ENCODE data around the gene PON2.
A peak's percentile ranks its signal among the peaks of the same experiment; 100 is the strongest.

The PON2 gene

GRCh38 chr7:95440394-95441038 is 5.7 kb upstream of the PON2 start:
- no peak for DNase-seq (ENCODE audit: low read depth)
- Histone ChIP-seq H3K4me3 (ENCODE audit: low read length) (no peak overlapping the region), H3K9me3 (ENCODE audit: control insufficient read depth, low read length) (no peaks in the 10 kb centered on the region), H3K27me3 (replicated peaks; ENCODE audit: control insufficient read depth, insufficient read depth, low read length) (no peaks in the 10 kb centered on the region), H3K9ac (ENCODE audit: low read length) (no peak overlapping the region), H3K4me1 (ENCODE audit: control insufficient read depth, insufficient read depth, low read length) (peaks cover 8% of the 10 kb centered on the region), H3K36me3 (ENCODE audit: control insufficient read depth, insufficient read depth, low read length, severe bottlenecking) (no peaks in the 10 kb centered on the region)

- DNase-seq (ENCODE audit: low read depth) = no peak
- H3K36me3 ChIP-seq (ENCODE audit: control insufficient read depth, insufficient read depth, low read length, severe bottlenecking) = no peaks in the 10 kb centered on the region
- H3K9me3 ChIP-seq (ENCODE audit: control insufficient read depth, low read length) = no peaks in the 10 kb centered on the region
Measured at GRCh38 chr7:95436407-95436806, 1.6 kb upstream of the PON2 start.

GRCh38 chr7:95435422-95435780 is 573 bp upstream of the PON2 start:
- Histone ChIP-seq H3K27me3 (replicated peaks; ENCODE audit: control insufficient read depth, insufficient read depth, low read length) (no peaks in the 10 kb centered on the region), H3K9ac (ENCODE audit: low read length) (peak overlapping the region; percentile 92), H3K4me3 (ENCODE audit: low read length) (peak overlapping the region; percentile 90), H3K4me1 (ENCODE audit: control insufficient read depth, insufficient read depth, low read length) (peaks cover 15% of the 10 kb centered on the region), H3K9me3 (ENCODE audit: control insufficient read depth, low read length) (no peaks in the 10 kb centered on the region), H3K36me3 (ENCODE audit: control insufficient read depth, insufficient read depth, low read length, severe bottlenecking) (no peaks in the 10 kb centered on the region)
- DNase-seq (ENCODE audit: low read depth) = no peak

More at GRCh38 chr7:95436407-95436806, 1.6 kb upstream of the PON2 start:
- Histone ChIP-seq H3K27me3 (replicated peaks; ENCODE audit: control insufficient read depth, insufficient read depth, low read length) (no peaks in the 10 kb centered on the region), H3K4me1 (ENCODE audit: control insufficient read depth, insufficient read depth, low read length) (peaks cover 17% of the 10 kb centered on the region), H3K4me3 (ENCODE audit: low read length) (no peak overlapping the region), H3K9ac (ENCODE audit: low read length) (no peak overlapping the region)

DNA sequence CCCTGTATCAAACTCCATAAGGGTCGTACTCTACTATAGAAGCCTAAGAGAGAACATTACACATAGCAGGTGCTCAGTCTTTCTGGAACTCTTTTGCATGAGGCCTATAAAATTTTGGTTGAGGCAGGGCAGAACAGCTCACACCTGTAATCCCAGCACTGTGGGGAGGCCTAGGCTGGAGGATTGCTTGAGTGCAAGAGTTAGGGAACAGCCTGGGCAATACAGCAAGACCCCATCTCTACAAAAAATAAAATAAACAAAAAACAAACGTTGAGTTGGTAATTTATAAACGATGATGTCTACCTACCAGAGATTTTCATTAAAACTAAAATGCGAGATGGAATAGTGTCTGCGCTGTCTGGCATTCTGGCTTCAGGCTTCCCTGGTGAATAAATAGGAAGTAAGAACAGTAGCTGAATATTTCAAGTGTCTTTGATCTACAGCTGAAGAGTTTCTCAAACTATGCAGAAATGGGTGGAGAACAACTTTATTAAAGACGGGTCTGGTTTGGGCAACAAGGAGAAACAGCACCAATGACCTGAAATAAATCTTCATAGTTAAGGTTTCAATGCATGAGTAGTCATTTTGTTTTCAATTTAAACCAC is 774 bp downstream of the PON2 start:
- no peaks in the 10 kb centered on the region for H3K36me3 ChIP-seq (ENCODE audit: control insufficient read depth, insufficient read depth, low read length, severe bottlenecking)
- no peaks in the 10 kb centered on the region for H3K9me3 ChIP-seq (ENCODE audit: control insufficient read depth, low read length)
- H3K27me3 ChIP-seq (replicated peaks; ENCODE audit: control insufficient read depth, insufficient read depth, low read length) = no peaks in the 10 kb centered on the region
- DNase-seq (ENCODE audit: low read depth) = no peak
- peak overlapping the region; percentile 92 for H3K9ac ChIP-seq (ENCODE audit: low read length)
- peaks cover 13% of the 10 kb centered on the region for H3K4me1 ChIP-seq (ENCODE audit: control insufficient read depth, insufficient read depth, low read length)
- H3K4me3 ChIP-seq (ENCODE audit: low read length) = peak overlapping the region; percentile 90

DNA sequence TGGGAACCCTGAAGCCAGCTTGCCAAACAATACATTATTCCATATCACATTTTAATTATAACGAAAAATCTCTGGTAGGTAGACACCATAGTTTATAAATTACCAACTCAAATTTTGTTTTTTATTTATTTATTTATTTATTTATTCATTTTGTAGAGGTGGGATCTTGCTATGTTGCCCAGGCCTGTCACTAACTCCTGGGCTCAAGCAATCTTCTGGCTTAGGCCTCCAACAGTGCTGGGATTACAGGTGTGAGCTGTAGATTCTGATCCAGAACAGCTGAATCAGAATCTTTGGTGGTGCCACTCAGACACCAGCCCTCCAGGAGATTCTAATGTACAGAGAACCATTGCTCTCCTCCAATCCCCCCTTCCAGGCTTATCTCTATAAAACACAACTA is 1.7 kb downstream of the PON2 start:
- Histone ChIP-seq H3K4me3 (ENCODE audit: low read length) (no peak overlapping the region), H3K4me1 (ENCODE audit: control insufficient read depth, insufficient read depth, low read length) (peaks cover 9% of the 10 kb centered on the region), H3K27me3 (replicated peaks; ENCODE audit: control insufficient read depth, insufficient read depth, low read length) (no peaks in the 10 kb centered on the region), H3K9ac (ENCODE audit: low read length) (no peak overlapping the region), H3K36me3 (ENCODE audit: control insufficient read depth, insufficient read depth, low read length, severe bottlenecking) (no peaks in the 10 kb centered on the region), H3K9me3 (ENCODE audit: control insufficient read depth, low read length) (no peaks in the 10 kb centered on the region)
- DNase-seq (ENCODE audit: low read depth) = no peak

DNA sequence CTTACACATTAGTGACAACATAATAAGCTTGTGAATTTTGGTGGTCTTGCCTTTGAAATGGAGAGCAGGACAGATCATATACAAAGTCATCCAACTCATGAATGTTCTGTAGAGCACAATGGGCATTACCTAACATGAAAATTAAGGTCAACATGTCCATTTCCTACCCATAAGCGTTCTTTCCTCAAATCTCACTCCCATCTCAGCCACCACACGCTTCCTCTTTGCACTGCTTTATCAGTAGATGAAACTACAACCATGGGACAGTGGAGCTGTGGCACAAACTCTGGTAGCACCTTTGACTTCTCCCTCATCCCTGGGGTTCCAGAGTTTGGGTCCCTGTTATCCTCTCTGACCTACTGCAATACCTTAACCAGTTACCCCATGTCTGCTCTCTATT is 2.2 kb downstream of the PON2 start:
- H3K4me3 ChIP-seq (ENCODE audit: low read length) = no peak overlapping the region
- H3K27me3 ChIP-seq (replicated peaks; ENCODE audit: control insufficient read depth, insufficient read depth, low read length) = no peaks in the 10 kb centered on the region
- no peak overlapping the region for H3K9ac ChIP-seq (ENCODE audit: low read length)
- H3K4me1 ChIP-seq (ENCODE audit: control insufficient read depth, insufficient read depth, low read length) = peaks cover 9% of the 10 kb centered on the region
- no peak for DNase-seq (ENCODE audit: low read depth)
- no peaks in the 10 kb centered on the region for H3K36me3 ChIP-seq (ENCODE audit: control insufficient read depth, insufficient read depth, low read length, severe bottlenecking)
- no peaks in the 10 kb centered on the region for H3K9me3 ChIP-seq (ENCODE audit: control insufficient read depth, low read length)

- peaks cover 9% of the 10 kb centered on the region for H3K4me1 ChIP-seq (ENCODE audit: control insufficient read depth, insufficient read depth, low read length)
- no peak overlapping the region for H3K4me3 ChIP-seq (ENCODE audit: low read length)
- H3K9me3 ChIP-seq (ENCODE audit: control insufficient read depth, low read length) = no peaks in the 10 kb centered on the region
- H3K9ac ChIP-seq (ENCODE audit: low read length) = no peak overlapping the region
- no peaks in the 10 kb centered on the region for H3K27me3 ChIP-seq (replicated peaks; ENCODE audit: control insufficient read depth, insufficient read depth, low read length)
- H3K36me3 ChIP-seq (ENCODE audit: control insufficient read depth, insufficient read depth, low read length, severe bottlenecking) = no peaks in the 10 kb centered on the region
- DNase-seq (ENCODE audit: low read depth) = no peak
Measured at GRCh38 chr7:95430864-95431263, 4.0 kb downstream of the PON2 start.

DNA sequence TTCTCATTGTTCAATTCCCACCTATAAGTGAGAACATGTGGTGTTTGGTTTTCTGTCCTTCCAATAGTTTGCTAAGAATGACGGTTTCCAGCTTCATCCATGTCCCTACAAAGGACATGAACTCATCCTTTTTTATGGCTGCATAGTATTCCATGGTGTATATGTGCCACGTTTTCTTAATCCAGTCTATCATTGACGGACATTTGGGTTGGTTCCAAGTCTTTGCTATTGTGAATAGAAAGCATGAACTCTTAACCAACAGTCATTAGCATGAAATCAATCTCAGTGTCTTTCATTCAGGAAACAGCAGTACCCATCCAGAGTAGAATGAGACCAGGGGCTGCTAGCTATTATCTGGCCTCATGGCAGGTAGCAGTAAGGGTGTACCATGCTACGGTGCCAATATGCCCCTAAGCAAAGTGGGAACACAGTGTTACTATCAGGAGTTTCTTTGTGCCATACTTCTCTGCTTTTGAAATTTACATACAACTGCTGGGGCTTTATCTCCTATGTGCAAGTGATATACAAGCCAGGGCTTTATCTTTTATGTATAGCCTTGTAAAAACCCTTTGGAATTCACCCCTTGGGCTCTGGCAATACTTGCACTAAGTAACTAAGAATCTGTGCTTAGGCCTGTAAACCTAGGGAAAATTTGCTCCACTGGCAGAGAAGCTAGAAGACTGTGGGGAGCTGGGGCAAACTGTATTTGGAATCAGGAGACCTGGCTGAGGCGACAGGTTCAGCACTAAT is 5.4 kb downstream of the PON2 start:
- Histone ChIP-seq H3K9ac (ENCODE audit: low read length) (no peak overlapping the region), H3K36me3 (ENCODE audit: control insufficient read depth, insufficient read depth, low read length, severe bottlenecking) (no peaks in the 10 kb centered on the region), H3K4me3 (ENCODE audit: low read length) (no peak overlapping the region), H3K9me3 (ENCODE audit: control insufficient read depth, low read length) (no peaks in the 10 kb centered on the region), H3K4me1 (ENCODE audit: control insufficient read depth, insufficient read depth, low read length) (peaks cover 6% of the 10 kb centered on the region), H3K27me3 (replicated peaks; ENCODE audit: control insufficient read depth, insufficient read depth, low read length) (no peaks in the 10 kb centered on the region)
- no peak for DNase-seq (ENCODE audit: low read depth)

DNA sequence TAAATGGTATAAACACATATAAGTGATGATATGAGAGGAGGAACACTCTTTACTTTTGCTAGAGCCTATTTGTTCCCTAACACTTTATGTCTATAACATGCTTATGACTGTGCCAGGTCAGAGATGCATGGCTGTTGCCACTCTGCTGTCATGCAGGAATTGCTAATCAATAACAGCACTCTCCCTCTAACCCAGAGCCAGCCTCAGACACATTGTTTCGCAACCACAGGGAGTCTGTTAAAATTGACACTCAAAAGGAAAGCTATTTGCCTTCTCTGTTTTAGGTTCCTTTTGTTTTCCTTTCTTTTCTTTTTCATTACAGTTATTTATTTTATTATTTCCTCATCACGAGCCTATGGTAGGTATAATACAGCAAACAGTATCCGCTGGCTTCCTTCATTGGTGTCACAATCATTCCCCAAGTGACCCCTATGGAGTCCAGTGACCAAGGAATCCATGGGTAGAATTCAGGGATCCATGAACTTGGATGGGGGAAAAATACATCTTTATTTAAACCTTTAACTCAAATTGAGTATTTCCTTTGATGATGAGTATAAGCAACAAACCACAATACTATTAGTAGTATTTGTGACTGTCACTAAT is 6.8 kb downstream of the PON2 start:
- H3K4me3 ChIP-seq (ENCODE audit: low read length) = no peak overlapping the region
- no peaks in the 10 kb centered on the region for H3K9me3 ChIP-seq (ENCODE audit: control insufficient read depth, low read length)
- H3K36me3 ChIP-seq (ENCODE audit: control insufficient read depth, insufficient read depth, low read length, severe bottlenecking) = no peaks in the 10 kb centered on the region
- DNase-seq (ENCODE audit: low read depth) = peak; percentile 22
- no peak overlapping the region for H3K9ac ChIP-seq (ENCODE audit: low read length)
- no peaks in the 10 kb centered on the region for H3K4me1 ChIP-seq (ENCODE audit: control insufficient read depth, insufficient read depth, low read length)
- no peaks in the 10 kb centered on the region for H3K27me3 ChIP-seq (replicated peaks; ENCODE audit: control insufficient read depth, insufficient read depth, low read length)

GRCh38 chr7:95427166-95427565 is 7.7 kb downstream of the PON2 start:
- H3K9ac ChIP-seq (ENCODE audit: low read length) = no peak overlapping the region
- H3K27me3 ChIP-seq (replicated peaks; ENCODE audit: control insufficient read depth, insufficient read depth, low read length) = no peaks in the 10 kb centered on the region
- DNase-seq (ENCODE audit: low read depth) = no peak
- H3K4me1 ChIP-seq (ENCODE audit: control insufficient read depth, insufficient read depth, low read length) = no peaks in the 10 kb centered on the region
- H3K9me3 ChIP-seq (ENCODE audit: control insufficient read depth, low read length) = no peaks in the 10 kb centered on the region
- H3K36me3 ChIP-seq (ENCODE audit: control insufficient read depth, insufficient read depth, low read length, severe bottlenecking) = no peaks in the 10 kb centered on the region
- no peak overlapping the region for H3K4me3 ChIP-seq (ENCODE audit: low read length)

DNA sequence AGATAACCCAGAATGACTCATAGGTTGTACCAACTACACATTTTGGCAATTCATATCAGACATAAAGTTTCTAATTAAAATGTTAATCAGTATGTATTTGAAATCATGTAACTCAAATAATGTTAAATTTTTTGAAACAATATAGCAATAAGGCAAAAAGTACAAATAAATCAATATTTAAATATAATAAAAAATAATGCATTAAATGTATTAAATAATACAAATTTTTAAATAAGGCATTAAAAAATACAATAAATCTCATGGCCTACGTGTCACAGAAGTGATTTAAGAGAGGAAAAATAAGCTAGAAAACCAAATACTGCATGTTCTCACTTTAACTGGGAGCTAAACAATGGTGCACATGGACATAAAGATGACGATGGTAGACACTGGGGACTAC is 9.1 kb downstream of the PON2 start:
- H3K4me1 ChIP-seq (ENCODE audit: control insufficient read depth, insufficient read depth, low read length) = peaks cover 12% of the 10 kb centered on the region
- no peaks in the 10 kb centered on the region for H3K9me3 ChIP-seq (ENCODE audit: control insufficient read depth, low read length)
- DNase-seq (ENCODE audit: low read depth) = no peak
- H3K36me3 ChIP-seq (ENCODE audit: control insufficient read depth, insufficient read depth, low read length, severe bottlenecking) = no peaks in the 10 kb centered on the region
- H3K27me3 ChIP-seq (replicated peaks; ENCODE audit: control insufficient read depth, insufficient read depth, low read length) = no peaks in the 10 kb centered on the region
- H3K4me3 ChIP-seq (ENCODE audit: low read length) = no peak overlapping the region
- no peak overlapping the region for H3K9ac ChIP-seq (ENCODE audit: low read length)
